ENCODE measurements around the gene PHF20.

- TF ChIP-seq POLR2A (IDR thresholded peaks at IDR 0.05) (no peak), CTCF (IDR thresholded peaks at IDR 0.05) (no peak)
These were observed 116.8 kb downstream of the PHF20 start for GRCh38 chr20:35888657-35889056.
